WTC11 (cell line): ENCODE results near the gene PCK2. TPM values are rescaled to one million over a fixed set of nuclear protein-coding genes. Genes with fewer than 3 reads are reported as not detected.

Source experiments
- ATAC-seq: fragments of 200-7000 bp; cut with Tn5 transposase; 2 replicates; pipeline ENCODE4 v1.10.0; 2021; ENCODE audit warnings: mild to moderate bottlenecking, moderate library complexity
- CTCF ChIA-PET: fragments of 300-600 bp; sonication (Branson Sonifier 250); formaldehyde crosslinking; loops from one replicate; lab custom pipeline; 2021; ENCODE audit warnings: antibody characterized with exemption; lab: Charles Lee
- POLR2A ChIA-PET: fragments of 350-600 bp; sonication (Branson Sonifier 250); formaldehyde crosslinking; loops from one replicate; lab custom pipeline; 2021; ENCODE audit warnings: antibody characterized with exemption; lab: Charles Lee
- DNase-seq: peaks from one replicate; pipeline ENCODE4 v3.0.0; 2021; ENCODE audit warnings: low spot score
- H3K27ac Mint-ChIP-seq: 2 replicates; pipeline ENCODE4 v1.8.0; 2021; ENCODE audit warnings: mixed read lengths
- H3K27me3 Mint-ChIP-seq: 2 replicates; pipeline ENCODE4 v1.8.0; 2021; ENCODE audit warnings: low read depth, mild to moderate bottlenecking, moderate library complexity, mixed read lengths
- H3K36me3 Mint-ChIP-seq: 2 replicates; pipeline ENCODE4 v1.8.0; 2021; ENCODE audit warnings: mixed read lengths
- H3K4me1 Mint-ChIP-seq: 2 replicates; pipeline ENCODE4 v1.8.0; 2022; ENCODE audit warnings: mixed read lengths
- H3K4me3 Mint-ChIP-seq: 2 replicates; pipeline ENCODE4 v1.8.0; 2021; ENCODE audit warnings: mild to moderate bottlenecking, moderate library complexity, mixed read lengths
- H3K9me3 Mint-ChIP-seq: 2 replicates; pipeline ENCODE4 v1.8.0; 2021; ENCODE audit warnings: mixed read lengths
- CREB1 ChIP-seq: sonication (generic); formaldehyde crosslinking; IDR thresholded peaks from 2 replicates; pipeline ENCODE4 v1.8.0; 2023; ENCODE audit warnings: mild to moderate bottlenecking, missing genetic modification reagents
- ESRRA ChIP-seq: sonication (generic); formaldehyde crosslinking; IDR thresholded peaks from 2 replicates; pipeline ENCODE4 v1.8.1; 2022; ENCODE audit warnings: mild to moderate bottlenecking, missing genetic modification reagents, borderline replicate concordance
- ETV6 ChIP-seq: sonication (generic); formaldehyde crosslinking; IDR thresholded peaks from 2 replicates; pipeline ENCODE4 v1.8.1; 2022; ENCODE audit warnings: mild to moderate bottlenecking, missing genetic modification reagents
- FOXP1 ChIP-seq: sonication (generic); formaldehyde crosslinking; IDR thresholded peaks from 2 replicates; pipeline ENCODE4 v1.8.0; 2022; ENCODE audit warnings: missing genetic modification reagents, mild to moderate bottlenecking, moderate library complexity, borderline replicate concordance
- GABPB1 ChIP-seq: sonication (generic); formaldehyde crosslinking; IDR thresholded peaks from 2 replicates; pipeline ENCODE4 v1.8.1; 2023; ENCODE audit warnings: mild to moderate bottlenecking, missing genetic modification reagents
- NR2C2 ChIP-seq: sonication (generic); formaldehyde crosslinking; IDR thresholded peaks from 2 replicates; pipeline ENCODE4 v1.8.0; 2022; ENCODE audit warnings: mild to moderate bottlenecking, missing genetic modification reagents
- OVOL2 ChIP-seq: fragments of 250-450 bp; sonication (Bioruptor Pico); IDR thresholded peaks from 2 replicates; pipeline ENCODE4 v1.9.0; 2021; ENCODE audit warnings: mild to moderate bottlenecking, borderline replicate concordance
- ZNF219 ChIP-seq: sonication (generic); formaldehyde crosslinking; IDR thresholded peaks from 2 replicates; pipeline ENCODE4 v1.8.0; 2023; ENCODE audit warnings: missing genetic modification reagents, mild to moderate bottlenecking, borderline replicate concordance
- ZNF263 ChIP-seq: sonication (generic); formaldehyde crosslinking; IDR thresholded peaks from 2 replicates; pipeline ENCODE4 v1.8.1; 2022; ENCODE audit warnings: low read depth, mild to moderate bottlenecking, moderate library complexity, missing genetic modification reagents
- total RNA-seq: library from RNA; stranded (reverse); gene quantifications from 3 replicates; pipeline ENCODE4 v1.2.3, GENCODE V29; 2021
- TF ChIP-seq, protein P1 (sequence below): sonication (generic); formaldehyde crosslinking; conservative IDR thresholded peaks from 2 replicates; pipeline ENCODE4 v1.8.1; 2022; ENCODE audit warnings: mild to moderate bottlenecking, missing genetic modification reagents
- TF ChIP-seq, protein P2 (sequence below): sonication (generic); formaldehyde crosslinking; IDR thresholded peaks from 2 replicates; pipeline ENCODE4 v1.8.1; 2023; ENCODE audit warnings: mild to moderate bottlenecking, moderate library complexity, missing genetic modification reagents
- TF ChIP-seq, protein P3 (sequence below): sonication (generic); formaldehyde crosslinking; IDR thresholded peaks from 2 replicates; pipeline ENCODE4 v1.8.1; 2022; ENCODE audit warnings: low read depth, mild to moderate bottlenecking, moderate library complexity, missing genetic modification reagents, borderline replicate concordance
- TF ChIP-seq, protein P4 (sequence below): sonication (generic); formaldehyde crosslinking; conservative IDR thresholded peaks from 2 replicates; pipeline ENCODE4 v1.8.1; 2023; ENCODE audit warnings: mild to moderate bottlenecking, low read depth, missing genetic modification reagents, moderate library complexity
- TF ChIP-seq, protein P5 (sequence below): sonication (generic); formaldehyde crosslinking; IDR thresholded peaks from 2 replicates; pipeline ENCODE4 v1.8.0; 2023; ENCODE audit warnings: mild to moderate bottlenecking, missing genetic modification reagents
- TF ChIP-seq, protein P6 (sequence below): sonication (generic); formaldehyde crosslinking; IDR thresholded peaks from 2 replicates; pipeline ENCODE4 v1.8.1; 2022; ENCODE audit warnings: missing genetic modification reagents, borderline replicate concordance

PCK2 gene
- total RNA-seq, 1 experiment from 2014 or later = 67.0 TPM

DNA sequence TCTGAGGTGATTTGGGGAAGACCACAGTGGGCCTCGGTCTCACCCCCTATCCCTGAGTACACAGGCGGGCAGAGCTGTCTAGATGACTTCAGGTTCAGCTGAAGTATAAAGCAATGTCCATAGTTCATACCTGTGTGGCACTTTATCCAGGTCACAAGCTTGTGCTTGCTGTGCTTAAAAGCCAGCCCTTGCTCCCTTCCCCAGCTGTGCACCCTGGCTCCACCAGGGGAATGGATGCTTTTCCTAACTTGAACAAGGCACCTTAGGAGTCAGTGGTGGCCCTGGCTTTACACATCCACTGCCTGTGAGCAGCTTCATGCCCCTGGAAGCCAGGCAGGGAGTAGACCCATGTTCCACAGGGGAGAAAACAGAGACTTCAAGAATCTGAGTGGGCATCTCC is 36.8 kb upstream of the PCK2 start:
- Mint-ChIP-seq H3K36me3 (no peaks in the 10 kb centered on the region), H3K4me3 (no peak overlapping the region), H3K9me3 (no peaks in the 10 kb centered on the region), H3K27me3 (no peaks in the 10 kb centered on the region), H3K27ac (no peak overlapping the region), H3K4me1 (peaks cover 13% of the 10 kb centered on the region)
- TF ChIP-seq ZNF219 (CRISPR knock-in tag) (no peak), OVOL2 (no peak), ESRRA (CRISPR knock-in tag) (no peak), NR2C2 (CRISPR knock-in tag) (no peak), FOXP1 (no peak), GABPB1 (CRISPR knock-in tag) (no peak), ZNF263 (CRISPR knock-in tag) (no peak), ETV6 (CRISPR knock-in tag) (no peak), CREB1 (CRISPR knock-in tag) (no peak)
- TF ChIP-seq, protein P1, sequence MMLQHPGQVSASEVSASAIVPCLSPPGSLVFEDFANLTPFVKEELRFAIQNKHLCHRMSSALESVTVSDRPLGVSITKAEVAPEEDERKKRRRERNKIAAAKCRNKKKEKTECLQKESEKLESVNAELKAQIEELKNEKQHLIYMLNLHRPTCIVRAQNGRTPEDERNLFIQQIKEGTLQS (CRISPR knock-in tag) = no peak
- TF ChIP-seq, protein P2, sequence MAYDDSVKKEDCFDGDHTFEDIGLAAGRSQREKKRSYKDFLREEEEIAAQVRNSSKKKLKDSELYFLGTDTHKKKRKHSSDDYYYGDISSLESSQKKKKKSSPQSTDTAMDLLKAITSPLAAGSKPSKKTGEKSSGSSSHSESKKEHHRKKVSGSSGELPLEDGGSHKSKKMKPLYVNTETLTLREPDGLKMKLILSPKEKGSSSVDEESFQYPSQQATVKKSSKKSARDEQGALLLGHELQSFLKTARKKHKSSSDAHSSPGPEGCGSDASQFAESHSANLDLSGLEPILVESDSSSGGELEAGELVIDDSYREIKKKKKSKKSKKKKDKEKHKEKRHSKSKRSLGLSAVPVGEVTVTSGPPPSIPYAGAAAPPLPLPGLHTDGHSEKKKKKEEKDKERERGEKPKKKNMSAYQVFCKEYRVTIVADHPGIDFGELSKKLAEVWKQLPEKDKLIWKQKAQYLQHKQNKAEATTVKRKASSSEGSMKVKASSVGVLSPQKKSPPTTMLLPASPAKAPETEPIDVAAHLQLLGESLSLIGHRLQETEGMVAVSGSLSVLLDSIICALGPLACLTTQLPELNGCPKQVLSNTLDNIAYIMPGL (CRISPR knock-in tag) = no peak
- TF ChIP-seq, protein P3, sequence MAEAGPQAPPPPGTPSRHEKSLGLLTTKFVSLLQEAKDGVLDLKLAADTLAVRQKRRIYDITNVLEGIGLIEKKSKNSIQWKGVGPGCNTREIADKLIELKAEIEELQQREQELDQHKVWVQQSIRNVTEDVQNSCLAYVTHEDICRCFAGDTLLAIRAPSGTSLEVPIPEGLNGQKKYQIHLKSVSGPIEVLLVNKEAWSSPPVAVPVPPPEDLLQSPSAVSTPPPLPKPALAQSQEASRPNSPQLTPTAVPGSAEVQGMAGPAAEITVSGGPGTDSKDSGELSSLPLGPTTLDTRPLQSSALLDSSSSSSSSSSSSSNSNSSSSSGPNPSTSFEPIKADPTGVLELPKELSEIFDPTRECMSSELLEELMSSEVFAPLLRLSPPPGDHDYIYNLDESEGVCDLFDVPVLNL = no peak
- TF ChIP-seq, protein P4, sequence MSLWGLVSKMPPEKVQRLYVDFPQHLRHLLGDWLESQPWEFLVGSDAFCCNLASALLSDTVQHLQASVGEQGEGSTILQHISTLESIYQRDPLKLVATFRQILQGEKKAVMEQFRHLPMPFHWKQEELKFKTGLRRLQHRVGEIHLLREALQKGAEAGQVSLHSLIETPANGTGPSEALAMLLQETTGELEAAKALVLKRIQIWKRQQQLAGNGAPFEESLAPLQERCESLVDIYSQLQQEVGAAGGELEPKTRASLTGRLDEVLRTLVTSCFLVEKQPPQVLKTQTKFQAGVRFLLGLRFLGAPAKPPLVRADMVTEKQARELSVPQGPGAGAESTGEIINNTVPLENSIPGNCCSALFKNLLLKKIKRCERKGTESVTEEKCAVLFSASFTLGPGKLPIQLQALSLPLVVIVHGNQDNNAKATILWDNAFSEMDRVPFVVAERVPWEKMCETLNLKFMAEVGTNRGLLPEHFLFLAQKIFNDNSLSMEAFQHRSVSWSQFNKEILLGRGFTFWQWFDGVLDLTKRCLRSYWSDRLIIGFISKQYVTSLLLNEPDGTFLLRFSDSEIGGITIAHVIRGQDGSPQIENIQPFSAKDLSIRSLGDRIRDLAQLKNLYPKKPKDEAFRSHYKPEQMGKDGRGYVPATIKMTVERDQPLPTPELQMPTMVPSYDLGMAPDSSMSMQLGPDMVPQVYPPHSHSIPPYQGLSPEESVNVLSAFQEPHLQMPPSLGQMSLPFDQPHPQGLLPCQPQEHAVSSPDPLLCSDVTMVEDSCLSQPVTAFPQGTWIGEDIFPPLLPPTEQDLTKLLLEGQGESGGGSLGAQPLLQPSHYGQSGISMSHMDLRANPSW (CRISPR knock-in tag) = no peak
- TF ChIP-seq, protein P5, sequence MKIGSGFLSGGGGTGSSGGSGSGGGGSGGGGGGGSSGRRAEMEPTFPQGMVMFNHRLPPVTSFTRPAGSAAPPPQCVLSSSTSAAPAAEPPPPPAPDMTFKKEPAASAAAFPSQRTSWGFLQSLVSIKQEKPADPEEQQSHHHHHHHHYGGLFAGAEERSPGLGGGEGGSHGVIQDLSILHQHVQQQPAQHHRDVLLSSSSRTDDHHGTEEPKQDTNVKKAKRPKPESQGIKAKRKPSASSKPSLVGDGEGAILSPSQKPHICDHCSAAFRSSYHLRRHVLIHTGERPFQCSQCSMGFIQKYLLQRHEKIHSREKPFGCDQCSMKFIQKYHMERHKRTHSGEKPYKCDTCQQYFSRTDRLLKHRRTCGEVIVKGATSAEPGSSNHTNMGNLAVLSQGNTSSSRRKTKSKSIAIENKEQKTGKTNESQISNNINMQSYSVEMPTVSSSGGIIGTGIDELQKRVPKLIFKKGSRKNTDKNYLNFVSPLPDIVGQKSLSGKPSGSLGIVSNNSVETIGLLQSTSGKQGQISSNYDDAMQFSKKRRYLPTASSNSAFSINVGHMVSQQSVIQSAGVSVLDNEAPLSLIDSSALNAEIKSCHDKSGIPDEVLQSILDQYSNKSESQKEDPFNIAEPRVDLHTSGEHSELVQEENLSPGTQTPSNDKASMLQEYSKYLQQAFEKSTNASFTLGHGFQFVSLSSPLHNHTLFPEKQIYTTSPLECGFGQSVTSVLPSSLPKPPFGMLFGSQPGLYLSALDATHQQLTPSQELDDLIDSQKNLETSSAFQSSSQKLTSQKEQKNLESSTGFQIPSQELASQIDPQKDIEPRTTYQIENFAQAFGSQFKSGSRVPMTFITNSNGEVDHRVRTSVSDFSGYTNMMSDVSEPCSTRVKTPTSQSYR (CRISPR knock-in tag) = no peak
- TF ChIP-seq, protein P6, sequence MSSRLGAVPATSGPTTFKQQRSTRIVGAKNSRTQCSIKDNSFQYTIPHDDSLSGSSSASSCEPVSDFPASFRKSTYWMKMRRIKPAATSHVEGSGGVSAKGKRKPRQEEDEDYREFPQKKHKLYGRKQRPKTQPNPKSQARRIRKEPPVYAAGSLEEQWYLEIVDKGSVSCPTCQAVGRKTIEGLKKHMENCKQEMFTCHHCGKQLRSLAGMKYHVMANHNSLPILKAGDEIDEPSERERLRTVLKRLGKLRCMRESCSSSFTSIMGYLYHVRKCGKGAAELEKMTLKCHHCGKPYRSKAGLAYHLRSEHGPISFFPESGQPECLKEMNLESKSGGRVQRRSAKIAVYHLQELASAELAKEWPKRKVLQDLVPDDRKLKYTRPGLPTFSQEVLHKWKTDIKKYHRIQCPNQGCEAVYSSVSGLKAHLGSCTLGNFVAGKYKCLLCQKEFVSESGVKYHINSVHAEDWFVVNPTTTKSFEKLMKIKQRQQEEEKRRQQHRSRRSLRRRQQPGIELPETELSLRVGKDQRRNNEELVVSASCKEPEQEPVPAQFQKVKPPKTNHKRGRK = no peak
- DNase-seq (no peak), ATAC-seq (no peak)
- ChIA-PET POLR2A (interaction anchor here (1.2 to 3.6 kb wide), 4 partner anchors 36 to 57 kb away, joined by 3 to 38 read pairs (median 10); partner anchors contain the start of genes DCAF11, NRL and PCK2), CTCF (interaction anchor here (1.1 to 4.9 kb wide), 14 partner anchors 11 to 214 kb away, joined by 4 to 320 read pairs (median 18); partner anchors contain the start of genes CHMP4A, DCAF11, EMC9 and IRF9)
